OCI-LY1 (cell line): ENCODE measurements around the gene FBN2.

Experiments used
- H2AFZ ChIP-seq: fragments of 200-600 bp; sonication (generic), shearing (Covaris generic); 2 replicates; pipeline ENCODE4 v1.6.0; 2014; ENCODE audit warnings: antibody characterized with exemption, mild to moderate bottlenecking, low read length
- H3F3A ChIP-seq: fragments of 200-600 bp; sonication (generic), shearing (Covaris generic); 2 replicates; pipeline ENCODE4 v1.6.0; 2014; ENCODE audit warnings: mild to moderate bottlenecking, antibody characterized with exemption, low read length, moderate library complexity; ENCODE audit not compliant: insufficient read depth
- H3K27ac ChIP-seq: fragments of 200-600 bp; sonication (generic); 2 replicates; pipeline ENCODE4 v1.5.1; 2014; ENCODE audit warnings: low read length, mixed run types, mild to moderate bottlenecking, low read depth; ENCODE audit not compliant: poor library complexity, severe bottlenecking
- H3K27me3 ChIP-seq: fragments of 200-600 bp; sonication (generic); 2 replicates; pipeline ENCODE4 v1.6.0; 2014; ENCODE audit warnings: antibody characterized with exemption, mild to moderate bottlenecking, low read length, moderate library complexity; ENCODE audit not compliant: insufficient read depth
- H3K36me3 ChIP-seq: fragments of 200-600 bp; sonication (generic); 2 replicates; pipeline ENCODE4 v1.6.1; 2014; ENCODE audit warnings: mild to moderate bottlenecking, antibody characterized with exemption, low read length, moderate library complexity, mixed read lengths; ENCODE audit not compliant: insufficient read depth
- H3K4me1 ChIP-seq: fragments of 200-600 bp; sonication (generic); 2 replicates; pipeline ENCODE4 v1.5.1; 2014; ENCODE audit warnings: mild to moderate bottlenecking, low read length, moderate library complexity; ENCODE audit not compliant: insufficient read depth, severe bottlenecking
- H3K4me2 ChIP-seq: fragments of 200-600 bp; sonication (generic), shearing (Covaris generic); 2 replicates; pipeline ENCODE4 v1.6.1; 2014; ENCODE audit warnings: low read length
- H3K4me3 ChIP-seq: fragments of 200-600 bp; sonication (generic); 2 replicates; pipeline ENCODE4 v1.5.1; 2014; ENCODE audit warnings: low read length, low read depth, mild to moderate bottlenecking, mixed read lengths; ENCODE audit not compliant: poor library complexity, severe bottlenecking
- H3K79me2 ChIP-seq: fragments of 200-600 bp; shearing (Covaris generic); 2 replicates; pipeline ENCODE4 v1.6.1; 2016; ENCODE audit warnings: mixed run types, low read length, mixed read lengths; ENCODE audit not compliant: insufficient read depth
- H3K9ac ChIP-seq: fragments of 200-600 bp; sonication (generic), shearing (Covaris generic); 2 replicates; pipeline ENCODE4 v1.6.1; 2014; ENCODE audit warnings: mild to moderate bottlenecking, low read length, mixed read lengths
- H3K9me2 ChIP-seq: fragments of 200-600 bp; sonication (generic), shearing (Covaris generic); 2 replicates; pipeline ENCODE4 v1.6.1; 2014; ENCODE audit warnings: low read depth, mild to moderate bottlenecking, low read length, mixed read lengths
- H3K9me3 ChIP-seq: fragments of 200-600 bp; shearing (Covaris generic); 2 replicates; pipeline ENCODE4 v1.6.1; 2014; ENCODE audit warnings: low read length, mixed read lengths
- H4K20me1 ChIP-seq: fragments of 200-600 bp; sonication (generic), shearing (Covaris generic); 2 replicates; pipeline ENCODE4 v1.6.0; 2016; ENCODE audit warnings: mild to moderate bottlenecking, low read length; ENCODE audit not compliant: insufficient read depth
- CTCF ChIP-seq: fragments of 200-600 bp; sonication (generic), shearing (Covaris generic); IDR thresholded peaks from 2 replicates; pipeline ENCODE4 v1.5.1; 2017; ENCODE audit warnings: mild to moderate bottlenecking, antibody characterized with exemption, low read length, moderate library complexity, mixed read lengths
- EZH2 ChIP-seq: fragments of 200-600 bp; sonication (generic), shearing (Covaris generic); IDR thresholded peaks from 2 replicates; pipeline ENCODE4 v1.8.0; 2017; ENCODE audit warnings: borderline replicate concordance, mixed run types, mild to moderate bottlenecking, antibody characterized with exemption, low read length, moderate library complexity, mixed read lengths

Gene FBN2

GRCh38 chr5:128424646-128425045 lies 113.4 kb downstream of the FBN2 start:
- Histone ChIP-seq H3K4me3 (no peak overlapping the region), H3K9ac (no peak overlapping the region), H3K27ac (no peak overlapping the region), H3K9me3 (no peaks in the 10 kb centered on the region), H3K4me1 (no peaks in the 10 kb centered on the region), H3K9me2 (no peaks in the 10 kb centered on the region), H3K4me2 (no peak overlapping the region), H3K27me3 (no peaks in the 10 kb centered on the region), H2AFZ (no peak overlapping the region), H3K79me2 (no peaks in the 10 kb centered on the region), H4K20me1 (no peaks in the 10 kb centered on the region), H3K36me3 (no peaks in the 10 kb centered on the region), H3F3A (no peaks in the 10 kb centered on the region)
- TF ChIP-seq EZH2: no peak
- TF ChIP-seq CTCF: no peak

GRCh38 chr5:128422612-128423011 lies 115.4 kb downstream of the FBN2 start:
- Histone ChIP-seq H3K4me3 (no peak overlapping the region), H3K79me2 (no peaks in the 10 kb centered on the region), H3K9ac (no peak overlapping the region), H4K20me1 (no peaks in the 10 kb centered on the region), H3K27me3 (no peaks in the 10 kb centered on the region), H3K27ac (no peak overlapping the region), H3K9me3 (no peaks in the 10 kb centered on the region), H3K36me3 (no peaks in the 10 kb centered on the region), H3K4me1 (no peaks in the 10 kb centered on the region), H3K9me2 (no peaks in the 10 kb centered on the region), H3F3A (no peaks in the 10 kb centered on the region), H2AFZ (no peak overlapping the region), H3K4me2 (no peak overlapping the region)
- TF ChIP-seq CTCF: no peak
- TF ChIP-seq EZH2: no peak

- Histone ChIP-seq H2AFZ (no peak overlapping the region), H3K9ac (no peak overlapping the region), H3K4me2 (no peak overlapping the region), H4K20me1 (no peaks in the 10 kb centered on the region), H3K36me3 (no peaks in the 10 kb centered on the region), H3K79me2 (no peaks in the 10 kb centered on the region), H3K4me3 (no peak overlapping the region), H3K27me3 (no peaks in the 10 kb centered on the region), H3F3A (no peaks in the 10 kb centered on the region), H3K27ac (no peak overlapping the region), H3K9me3 (no peaks in the 10 kb centered on the region), H3K9me2 (no peaks in the 10 kb centered on the region), H3K4me1 (no peaks in the 10 kb centered on the region)
- TF ChIP-seq EZH2: no peak
- TF ChIP-seq CTCF: no peak
Observed at GRCh38 chr5:128414469-128414868, 123.6 kb downstream of the FBN2 start.
